GM12892 (cell line): ENCODE measurements around the gene NHLRC2.

Experiments used
- POLR2A ChIP-seq: IDR thresholded peaks from 2 replicates; pipeline ENCODE4 v1.6.1; 2011; ENCODE audit warnings: low read depth, low read length, control low read depth
- POLR2AphosphoS5 ChIP-seq: IDR thresholded peaks from 2 replicates; pipeline ENCODE4 v1.6.1; 2011; ENCODE audit warnings: low read depth, low read length, control low read depth
- TAF1 ChIP-seq: IDR thresholded peaks from 2 replicates; pipeline ENCODE4 v1.6.1; 2011; ENCODE audit warnings: low read depth, mild to moderate bottlenecking, control low read depth, low read length, borderline replicate concordance

DNA sequence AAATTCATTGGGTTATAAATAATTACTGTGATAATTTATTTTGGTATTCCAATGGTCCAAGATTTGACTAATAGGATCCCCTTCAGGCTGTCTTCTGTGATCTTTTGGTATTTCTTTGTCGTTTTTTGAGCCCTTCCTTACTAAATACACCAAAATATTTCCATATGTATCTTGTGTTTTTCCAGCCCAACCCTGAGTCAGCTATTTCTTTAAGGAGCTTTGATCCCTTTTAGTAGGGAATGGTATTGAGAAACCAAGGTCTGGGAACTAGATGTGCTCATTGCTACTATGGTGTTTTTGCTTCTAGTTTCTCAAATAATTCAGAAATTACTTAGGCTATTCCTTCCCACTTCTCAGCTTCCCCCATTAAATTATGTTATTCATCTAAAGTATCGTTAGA lies 15.3 kb downstream of the NHLRC2 start:
- no peak for TF ChIP-seq POLR2A
- no peak for TF ChIP-seq TAF1
- TF ChIP-seq POLR2AphosphoS5: no peak
